Stimulated activated CD8-positive, alpha-beta memory T cell treated with anti-CD3 and anti-CD28 coated beads, Interleukin-7, amount 100 ng/mL, for 24 hours (primary cell): ENCODE data around the gene ACAD9.
"Not testable (repeated sequence)": the region's sequence is repeated elsewhere in the genome, so short reads cannot be mapped to it uniquely, and the experiment has no call there.

Experiments used
- DNase-seq: peaks from one replicate; pipeline ENCODE4 v3.0.0-alpha.2; 2020; ENCODE audit warnings: low read depth

The ACAD9 gene

DNA sequence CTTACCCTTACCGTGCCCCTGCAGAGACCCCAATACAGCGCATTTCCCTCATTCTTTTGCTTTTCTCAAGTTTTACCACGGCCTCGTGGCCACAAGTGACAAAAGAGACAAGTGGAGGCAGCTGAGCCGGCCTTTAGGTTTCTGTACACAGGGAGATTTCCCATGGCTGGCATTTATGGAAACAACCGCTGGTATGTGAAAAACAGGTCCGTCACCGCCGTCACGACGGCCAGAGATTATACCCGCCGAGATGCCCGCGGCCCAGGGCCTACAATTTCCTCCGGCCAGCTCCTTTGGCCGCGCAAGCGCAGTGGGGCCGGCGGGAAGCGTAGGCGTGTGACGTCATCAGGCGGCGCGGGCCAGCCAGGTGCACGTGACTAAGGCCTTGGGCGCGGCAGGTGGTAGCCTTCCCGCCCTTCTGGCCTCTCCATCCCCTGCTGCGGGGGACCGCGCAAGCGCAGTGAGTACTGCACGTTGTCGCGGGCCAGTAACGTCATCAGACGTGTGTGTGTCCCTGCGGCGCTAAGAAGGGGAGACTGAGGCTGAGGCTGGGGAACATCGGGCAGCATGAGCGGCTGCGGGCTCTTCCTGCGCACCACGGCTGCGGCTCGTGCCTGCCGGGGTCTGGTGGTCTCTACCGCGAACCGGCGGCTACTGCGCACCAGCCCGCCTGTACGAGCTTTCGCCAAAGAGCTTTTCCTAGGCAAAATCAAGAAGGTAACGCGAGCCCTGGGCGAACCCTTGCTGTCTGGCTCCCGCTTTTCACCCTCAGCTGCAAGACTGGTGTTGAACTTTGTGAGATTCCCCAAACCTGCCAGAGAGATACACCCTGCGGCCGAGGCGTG lies at the start of gene ACAD9:
Gene ACAD9 (plus strand): TSS at position 496 of the 845 bp plus-strand sequence. CDS start 72 bp downstream, at position 568.
- DNase-seq, result peak; percentile 94

DNA sequence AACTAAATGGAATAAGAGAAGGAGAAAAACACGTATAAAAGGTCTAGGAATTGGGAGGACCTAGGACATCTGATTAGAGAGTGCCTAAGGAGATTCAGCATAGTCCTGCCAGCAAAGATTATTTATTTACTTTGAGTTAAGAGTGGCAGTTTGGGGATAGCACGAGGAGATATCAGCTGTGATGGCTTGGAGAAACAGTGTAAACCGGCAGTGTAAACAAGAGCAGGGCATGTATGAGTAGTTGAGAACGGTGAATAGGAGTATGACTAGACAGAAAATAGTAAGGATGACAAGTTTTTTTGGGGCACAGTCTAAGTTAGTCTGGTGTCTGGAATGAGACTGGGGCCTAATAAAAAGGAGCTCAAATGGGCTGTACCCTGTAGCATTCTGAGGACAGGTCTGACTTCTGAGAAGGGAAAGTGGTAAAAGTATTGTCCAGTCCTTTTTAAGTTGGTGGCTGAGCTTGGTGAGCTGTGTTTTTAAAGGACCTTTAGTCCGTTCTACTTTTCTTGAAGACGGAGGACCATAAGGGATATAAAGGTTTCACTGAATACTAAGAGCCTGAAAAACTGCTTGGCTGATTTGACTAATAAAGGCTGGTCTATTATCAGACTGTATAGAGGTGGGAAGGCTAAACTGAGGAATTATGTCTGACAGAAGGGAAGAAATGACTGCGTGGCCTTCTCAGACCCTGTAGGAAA lies 49.3 kb upstream of the ACAD9 start:
- not testable (repeated sequence) for DNase-seq

DNA sequence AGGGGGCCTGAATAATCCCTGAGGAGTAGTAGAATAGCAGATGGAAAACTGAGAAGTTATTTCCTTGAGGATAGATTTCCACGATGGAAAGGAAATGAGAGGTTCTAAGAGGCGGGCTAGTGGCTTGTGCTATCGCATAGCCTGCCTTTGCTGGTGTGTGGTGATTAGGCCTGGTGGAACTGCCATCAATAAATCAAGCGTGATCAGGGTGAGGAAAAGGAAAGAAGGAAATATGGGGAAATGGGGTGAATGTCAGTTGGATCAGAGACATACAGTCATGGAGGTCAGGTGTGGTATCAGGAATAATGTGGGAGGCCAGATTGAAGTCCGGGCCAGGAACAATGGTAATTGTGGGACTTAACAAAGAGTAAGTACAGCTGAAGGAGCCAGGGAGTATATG lies 48.7 kb upstream of the ACAD9 start:
- not testable (repeated sequence) for DNase-seq

DNA sequence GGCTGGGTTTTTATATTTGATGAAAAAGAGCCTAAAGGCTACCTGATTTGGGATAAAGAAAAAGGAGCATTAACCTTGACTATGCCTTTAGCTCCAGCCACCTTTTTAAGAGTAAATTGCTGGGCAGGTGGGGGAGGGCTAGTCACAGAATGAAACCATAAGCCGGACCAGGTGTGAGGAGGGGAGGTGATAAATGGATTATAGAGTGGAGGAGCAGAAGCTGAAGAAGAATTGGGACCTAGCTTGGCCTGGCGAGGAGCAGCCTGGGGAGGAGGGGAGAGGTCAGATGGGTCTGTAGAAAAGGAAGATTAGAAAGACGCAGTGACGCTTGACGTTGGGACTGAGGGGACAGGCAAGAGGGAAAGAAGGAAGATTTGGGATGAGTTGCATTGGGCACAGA lies 46.4 kb upstream of the ACAD9 start:
- not testable (repeated sequence) for DNase-seq

DNA sequence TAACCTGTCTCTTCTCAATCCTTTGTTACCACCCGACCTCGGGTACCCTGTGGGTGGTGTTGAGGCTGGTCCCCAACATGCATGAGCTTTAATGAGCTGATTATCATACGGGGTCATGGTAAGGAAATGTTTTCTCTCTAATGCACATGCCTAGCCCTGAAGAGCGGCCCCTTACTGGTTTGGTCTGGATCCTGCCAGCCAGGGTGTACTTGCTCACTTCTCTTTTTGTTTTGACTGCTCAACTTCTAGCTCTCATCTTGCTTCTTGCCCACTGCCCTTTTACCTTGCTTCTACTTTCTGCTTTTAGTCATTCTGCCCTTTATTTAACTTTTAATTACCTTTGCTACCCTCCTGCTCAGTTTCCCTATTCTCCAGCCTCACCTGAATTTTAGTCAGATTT lies 44.3 kb upstream of the ACAD9 start:
- no peak for DNase-seq

DNA sequence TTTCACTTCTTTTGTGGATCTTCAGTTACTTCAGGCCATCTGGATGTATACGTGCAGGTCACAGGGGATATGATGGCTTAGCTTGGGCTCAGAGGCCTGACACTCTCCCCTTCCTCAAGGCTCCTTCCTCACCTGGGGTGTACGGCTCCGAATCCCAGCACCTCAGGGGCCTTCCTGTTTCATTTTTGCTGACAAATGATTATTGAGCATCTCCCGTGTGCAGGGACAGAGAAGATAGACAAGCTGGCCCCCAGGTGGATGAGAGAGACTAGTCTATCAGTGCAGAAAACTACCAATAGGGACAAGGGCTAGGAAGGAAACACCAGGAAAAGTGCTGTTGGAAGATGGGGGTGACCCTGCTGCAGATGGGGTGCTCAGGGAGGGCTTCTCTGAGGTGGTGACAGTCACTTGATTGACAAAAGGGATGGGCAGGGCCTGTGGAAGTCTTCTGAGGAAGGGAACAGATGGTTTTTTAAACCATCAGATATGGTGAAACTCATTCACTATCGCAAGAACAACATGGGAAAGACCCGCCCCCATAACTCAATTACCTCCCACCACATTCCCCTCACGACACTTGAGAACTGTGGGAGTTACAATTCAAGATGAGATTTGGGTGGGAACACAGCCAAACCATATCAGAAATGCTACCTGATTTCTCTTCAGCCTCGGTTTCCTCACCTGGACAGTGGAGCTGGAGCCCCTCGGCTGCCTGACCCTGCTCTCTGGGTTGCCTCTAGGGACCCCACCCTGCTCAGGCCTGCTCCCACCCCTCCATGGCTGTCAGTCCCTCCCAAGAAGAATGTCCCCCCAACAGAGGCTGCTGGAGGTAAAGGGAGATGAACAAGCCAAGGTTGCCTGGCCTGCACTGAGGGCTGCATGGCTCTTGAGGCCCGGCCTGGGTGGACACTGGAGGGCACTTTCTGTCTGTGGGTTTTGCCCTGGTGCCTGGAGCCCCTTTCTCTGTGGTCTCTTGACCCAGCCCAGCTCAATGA lies 37.2 kb upstream of the ACAD9 start:
- DNase-seq, result no peak

DNA sequence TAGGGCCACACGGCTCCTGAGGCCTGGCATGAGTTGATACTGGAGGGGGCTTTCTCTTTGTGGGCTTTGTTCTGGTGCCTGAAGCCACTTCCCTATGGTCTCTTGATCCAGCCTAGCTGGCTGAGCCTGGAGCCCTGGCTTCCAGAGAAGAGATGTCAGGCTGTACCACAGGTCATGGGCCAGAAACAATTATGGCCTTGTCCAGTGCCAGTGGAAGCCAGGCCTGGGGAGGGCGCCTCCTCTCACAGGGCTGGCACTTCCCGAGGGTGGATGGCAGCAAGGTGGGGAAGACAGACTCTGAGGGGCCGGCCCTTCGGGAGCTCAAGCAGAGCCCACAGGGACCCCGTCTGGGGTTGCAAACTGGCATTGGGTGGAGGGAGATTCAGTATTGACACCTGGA lies 34.9 kb upstream of the ACAD9 start:
- DNase-seq, result no peak

DNA sequence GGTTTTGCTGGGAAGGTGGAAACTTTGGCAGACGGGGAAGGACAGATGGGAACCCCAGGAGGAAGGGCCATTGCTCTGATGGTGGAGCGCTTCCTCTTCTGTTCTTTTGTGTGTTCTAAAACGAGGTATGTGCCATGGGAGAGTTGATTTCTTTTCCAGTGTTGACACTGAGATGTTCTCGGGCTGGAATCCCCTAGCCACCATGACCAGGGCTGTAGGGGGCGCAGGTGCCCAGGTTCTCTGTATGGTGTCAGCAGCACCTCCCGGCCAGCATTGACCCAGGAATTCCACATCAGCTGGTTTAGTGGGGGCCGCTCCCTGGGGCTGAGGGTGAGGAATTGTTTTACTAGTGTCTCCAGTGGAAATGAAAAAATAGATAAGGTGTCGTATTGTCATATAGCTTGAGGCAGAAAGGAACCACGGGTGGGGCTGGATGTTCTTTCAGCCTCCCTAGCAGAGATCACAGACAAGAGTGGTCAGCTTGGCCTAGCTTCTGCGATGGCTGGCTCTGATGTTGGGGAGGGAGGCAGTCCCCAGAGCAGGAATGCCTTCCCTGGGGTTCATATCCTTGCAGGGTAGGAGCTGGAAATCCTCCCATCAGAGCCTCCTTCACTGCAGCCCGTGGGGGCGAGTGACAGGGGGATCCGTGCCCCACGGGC lies 34.2 kb upstream of the ACAD9 start:
- DNase-seq, result no peak

DNA sequence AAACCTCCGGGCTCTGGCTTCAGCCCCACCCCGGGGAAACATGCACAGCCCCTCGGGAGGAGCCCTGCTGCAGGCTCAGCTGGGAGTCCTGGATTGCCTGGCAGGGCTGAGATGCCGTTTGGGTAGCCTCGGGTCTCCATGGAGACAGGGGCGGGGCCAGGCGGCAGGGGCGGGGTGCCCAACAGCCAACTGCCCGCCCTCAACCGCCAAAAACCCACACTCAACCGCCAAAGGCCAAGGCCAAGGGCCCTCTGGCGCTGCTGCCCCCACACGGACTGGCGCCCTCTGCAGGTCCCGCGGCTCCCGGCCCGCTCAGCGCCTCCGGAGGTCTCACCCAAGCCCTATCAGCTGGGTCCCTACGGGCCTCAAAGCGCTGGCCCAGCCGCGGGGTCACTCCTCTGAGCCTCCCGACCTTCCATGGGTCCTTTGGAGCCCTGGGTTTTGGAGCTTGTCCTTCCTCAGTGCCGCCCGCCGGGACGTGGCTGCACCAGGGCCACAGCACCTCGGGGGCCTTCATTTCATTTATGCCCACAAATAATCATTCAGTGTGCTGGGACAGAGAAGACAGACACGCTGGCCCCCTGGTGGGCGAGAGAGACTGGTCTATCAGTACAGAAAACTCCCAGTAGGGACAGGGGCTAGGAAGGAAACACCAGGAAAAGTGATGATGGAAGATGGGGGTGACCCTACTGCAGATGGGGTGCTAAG lies 33.5 kb upstream of the ACAD9 start:
- peak; percentile 61 for DNase-seq

DNA sequence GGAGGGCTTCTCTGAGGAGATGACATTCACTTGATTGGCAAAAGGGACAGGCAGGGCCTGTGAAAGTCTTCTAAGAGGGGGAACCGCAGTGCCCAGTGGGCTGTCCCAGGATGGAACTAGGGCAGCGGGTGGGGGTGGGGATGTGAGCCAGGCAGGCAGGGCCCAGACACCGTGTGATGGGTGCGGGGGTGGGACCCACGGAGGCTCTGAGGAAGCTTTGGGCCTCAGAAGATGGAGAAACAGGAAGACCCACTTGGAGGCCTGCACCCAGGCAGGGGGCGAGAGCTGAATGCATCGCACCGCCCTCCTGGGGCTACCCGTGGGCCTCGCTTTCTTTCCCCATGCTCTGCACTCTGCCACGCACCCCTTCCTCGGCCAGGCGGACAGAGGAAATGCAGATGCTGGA lies 32.9 kb upstream of the ACAD9 start:
- DNase-seq, result no peak

DNA sequence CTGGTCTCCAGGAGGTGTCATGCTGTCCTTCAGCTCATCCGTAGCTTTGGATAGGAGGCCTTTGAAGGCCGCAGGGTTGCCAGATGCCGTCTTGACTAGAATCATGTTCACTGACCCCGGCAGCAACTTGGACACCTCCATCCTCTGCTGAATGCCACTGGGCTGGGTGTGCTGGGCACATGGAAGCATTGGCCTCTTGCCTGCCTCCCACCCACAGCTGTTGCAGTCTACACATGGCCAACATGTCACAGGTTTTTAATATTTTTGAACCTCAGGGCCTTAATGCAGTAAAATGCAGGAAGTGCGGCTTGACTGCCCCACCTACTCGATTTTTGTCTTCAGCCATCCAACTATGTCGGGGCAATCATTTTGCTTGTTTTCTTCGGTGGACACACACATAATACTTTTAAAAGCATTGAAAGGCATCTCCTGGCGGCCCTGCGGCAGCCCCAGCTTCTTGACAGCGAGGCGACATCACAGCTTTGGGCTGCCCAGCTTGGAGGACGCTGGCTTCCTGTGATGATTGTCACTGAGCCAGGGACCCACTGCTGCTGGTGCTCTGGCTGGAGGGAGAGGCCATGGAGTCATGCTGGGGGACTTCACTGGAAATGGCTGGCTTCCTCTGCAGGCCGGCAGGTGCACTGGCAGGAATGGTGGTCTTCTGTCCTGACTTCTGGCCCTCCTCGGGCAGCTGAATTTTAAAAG lies 31.6 kb upstream of the ACAD9 start:
- no peak for DNase-seq

DNA sequence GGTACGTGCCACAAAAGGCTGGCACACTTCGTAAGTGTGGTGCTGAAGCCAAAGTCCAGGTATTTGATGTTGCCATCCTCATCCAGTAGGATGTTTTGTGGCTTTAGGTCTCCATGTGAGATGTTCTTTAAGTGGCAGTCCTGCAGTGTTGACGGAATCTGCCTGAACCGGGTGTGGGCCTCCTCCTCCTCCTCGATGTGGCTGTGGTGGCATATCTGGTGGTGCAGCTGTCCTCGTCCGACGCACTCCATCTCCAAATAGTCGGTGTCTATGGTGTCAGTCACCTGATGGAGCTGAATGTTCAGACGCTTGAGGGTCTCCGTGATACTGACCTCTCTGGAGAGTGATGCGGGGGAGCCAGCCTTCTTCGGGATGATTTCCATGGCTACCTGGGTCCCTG lies 30.5 kb upstream of the ACAD9 start:
- no peak for DNase-seq

DNA sequence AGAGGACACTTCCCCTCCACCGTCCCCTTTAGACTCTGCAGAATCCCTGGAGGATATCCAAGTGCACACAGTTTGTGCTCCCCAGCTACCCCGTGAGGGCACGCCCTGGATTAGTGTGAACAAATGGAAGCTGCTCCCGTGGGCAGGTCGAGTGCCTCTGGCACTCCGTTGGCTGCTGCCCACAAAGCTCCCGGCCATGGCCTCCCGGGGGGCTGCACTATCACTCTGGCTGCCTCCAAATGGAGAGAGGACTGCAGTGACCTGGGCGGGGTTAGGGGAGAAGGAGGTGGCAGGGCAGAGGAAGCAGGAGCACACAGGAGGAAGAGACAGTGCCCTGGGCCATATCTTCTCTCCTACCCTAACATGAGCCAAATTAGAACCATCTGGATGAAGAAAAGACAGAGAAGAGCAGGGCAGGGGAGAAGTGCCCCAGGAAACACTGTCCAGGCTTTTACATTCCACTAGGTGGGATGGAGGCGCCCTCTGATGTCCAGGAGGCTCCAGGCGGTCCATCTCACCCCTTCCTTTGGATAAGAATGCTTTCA lies 29.4 kb upstream of the ACAD9 start:
- no peak for DNase-seq

DNA sequence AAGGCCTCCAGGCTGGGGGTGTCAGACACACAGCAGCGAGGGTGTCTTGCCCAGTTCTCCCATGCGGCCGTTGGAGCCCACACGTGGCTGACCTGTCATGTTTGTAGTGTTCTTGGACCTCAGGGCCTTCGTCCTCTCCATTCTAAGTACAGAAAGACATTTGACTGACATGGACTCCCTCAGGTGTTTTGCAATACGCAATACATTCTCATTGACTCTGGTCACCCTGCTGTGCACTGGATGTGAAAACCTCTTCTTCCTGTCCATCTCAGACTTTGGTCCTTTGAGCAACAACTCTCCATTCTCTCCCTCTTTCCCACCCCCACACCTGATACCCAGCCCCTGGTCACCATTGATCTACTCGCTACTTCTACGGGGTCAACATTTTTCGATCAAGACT lies 28.9 kb upstream of the ACAD9 start:
- DNase-seq, result no peak

DNA sequence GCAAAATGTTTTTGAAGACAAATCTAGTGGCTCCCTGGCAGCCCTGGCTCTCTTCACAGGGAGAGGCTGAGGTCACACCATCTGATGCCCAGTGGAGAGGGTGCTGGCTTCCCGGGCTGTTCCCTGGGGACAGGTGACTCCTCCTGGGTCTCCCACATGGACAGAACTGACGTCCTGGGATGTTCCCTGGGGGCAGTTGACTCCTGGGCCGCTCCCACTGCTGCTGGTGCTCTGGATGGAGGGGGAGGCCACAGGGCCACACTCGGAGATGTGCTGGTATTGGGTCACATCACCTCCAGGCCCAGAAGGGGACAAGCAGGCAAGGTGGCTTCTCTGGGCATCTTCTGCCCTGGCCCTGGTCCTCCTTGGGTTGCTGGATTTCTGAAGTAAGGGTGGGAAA lies 27.8 kb upstream of the ACAD9 start:
- DNase-seq, result no peak

DNA sequence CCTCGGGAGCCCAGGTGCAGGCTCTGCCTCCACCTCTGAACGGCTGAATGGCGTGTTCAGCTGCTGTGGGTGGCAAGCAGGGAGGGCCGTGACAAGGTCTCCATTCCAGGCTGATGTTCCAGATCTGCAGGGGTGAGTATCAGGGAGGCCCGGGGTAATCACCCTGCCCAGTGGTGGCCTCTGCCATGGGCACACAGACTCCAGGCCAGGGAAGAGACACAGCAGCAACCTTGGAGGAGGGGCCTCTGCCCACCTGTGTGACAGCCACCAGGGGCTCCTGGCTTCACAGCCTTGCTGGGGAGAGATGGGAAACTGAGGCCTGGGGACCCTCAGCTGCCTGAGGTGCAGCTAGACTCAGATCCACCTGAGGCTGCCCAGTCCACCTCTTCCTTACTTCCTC lies 25.6 kb upstream of the ACAD9 start:
- DNase-seq, result no peak

DNA sequence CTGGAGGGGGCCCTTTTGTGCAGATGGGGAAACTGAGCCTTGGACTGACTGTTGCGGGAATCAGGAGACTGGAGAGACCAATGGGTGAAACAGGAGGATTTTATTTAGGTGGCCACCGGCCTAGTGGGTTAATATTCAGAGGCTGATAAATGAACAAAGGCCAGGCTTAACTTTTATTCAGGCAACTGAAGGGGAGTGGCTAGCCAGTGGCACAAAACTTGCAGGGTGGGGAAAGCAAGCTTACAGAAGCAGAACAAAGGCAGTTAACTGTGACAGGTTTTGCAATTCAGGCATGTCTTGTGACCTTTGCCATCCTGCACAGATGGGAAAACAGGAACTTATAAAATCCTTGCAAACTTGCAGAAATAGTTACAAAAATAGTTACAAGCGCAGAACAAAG lies 24.9 kb upstream of the ACAD9 start:
- DNase-seq, result no peak

DNA sequence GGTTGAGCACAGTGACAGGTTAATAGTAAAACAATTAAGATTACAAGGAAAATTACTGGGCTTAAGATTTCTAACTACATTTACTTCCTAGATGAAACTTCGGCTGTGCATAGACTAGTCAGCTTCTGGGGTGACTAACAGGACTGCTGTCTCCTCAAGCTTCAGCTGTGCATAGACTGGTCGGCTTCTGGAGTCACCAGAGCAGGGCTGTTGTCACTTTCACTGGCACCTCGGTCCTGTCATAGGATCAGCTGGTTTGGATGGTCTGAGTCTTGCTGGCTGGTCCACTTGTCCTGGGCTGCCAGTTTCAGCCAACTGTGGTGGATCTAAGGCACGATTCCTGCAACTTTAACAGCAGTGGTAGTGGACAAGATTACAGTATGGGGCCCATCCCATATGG lies 23.9 kb upstream of the ACAD9 start:
- no peak for DNase-seq

DNA sequence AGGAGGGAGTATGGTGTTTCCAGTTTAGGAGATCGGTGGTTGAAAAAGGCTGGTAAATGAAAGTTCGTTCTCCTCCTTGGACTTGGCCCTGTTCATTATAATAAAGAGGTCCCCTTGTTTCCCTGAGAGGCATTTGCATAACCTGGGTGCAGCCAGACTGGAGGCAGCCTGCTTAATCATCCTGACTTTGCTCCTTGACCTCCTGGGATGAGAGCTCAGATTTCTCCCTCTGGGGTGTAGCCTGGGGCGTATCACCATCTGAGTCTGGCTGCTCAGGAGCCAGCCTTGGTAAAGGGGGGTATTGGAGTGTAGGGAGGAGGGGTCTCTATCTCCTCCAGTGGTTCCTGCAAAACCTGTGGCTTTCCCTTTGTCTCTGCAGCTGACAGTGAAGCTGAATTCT lies 21.3 kb upstream of the ACAD9 start:
- DNase-seq, result no peak

DNA sequence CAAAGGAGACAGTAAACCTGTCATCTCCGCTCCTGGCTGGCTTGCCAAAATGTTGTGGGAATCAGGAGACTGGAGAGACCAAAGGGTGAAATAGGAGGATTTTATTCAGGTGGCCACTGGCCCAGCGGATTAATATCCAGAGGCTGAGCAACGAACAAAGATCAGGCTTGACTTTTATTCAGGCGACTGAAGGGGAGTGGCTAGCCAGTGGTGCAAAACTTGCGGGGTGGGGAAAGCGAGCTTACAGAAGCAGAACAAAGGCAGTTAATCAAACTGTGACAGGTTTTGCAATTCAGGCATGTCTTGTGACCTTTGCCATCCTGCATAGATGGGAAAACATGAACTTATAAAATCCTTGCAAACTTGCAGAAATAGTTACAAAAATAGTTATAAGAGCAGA lies 19.8 kb upstream of the ACAD9 start:
- no peak for DNase-seq
